T-helper 1 cell (primary cell): ENCODE measurements around the gene PRR12.

ENCODE experiments used
- DNase-seq, 5 donors: peaks; one replicate each; pipeline ENCODE4 v3.0.0-alpha.2; 2012 to 2020
- total RNA-seq, 4 donors: gene quantifications; one replicate each; lab custom pipeline; 2026; lab: John Stamatoyannopoulos, UW

Gene PRR12
- total RNA-seq = 41.1 to 58.1 (median 48.3) reads per million in 4 donors

- peak; percentile 64 to 82 (median 68) for DNase-seq
These were observed at the start of gene PRR12 for GRCh38 chr19:49590971-49591730. Gene PRR12, plus strand, starts transcription at chr19:49591182. Its CDS starts 473 bp downstream, at chr19:49591655.

- DNase-seq = no peak
These were observed 49.1 kb upstream of the PRR12 start for GRCh38 chr19:49541914-49542313.

GRCh38 chr19:49542446-49542845 is 48.5 kb upstream of the PRR12 start:
- DNase-seq = no peak

GRCh38 chr19:49543032-49543431 is 48.0 kb upstream of the PRR12 start:
- DNase-seq = no peak

- no peak for DNase-seq
These were observed 46.8 kb upstream of the PRR12 start for GRCh38 chr19:49544154-49544553.

GRCh38 chr19:49546825-49547565 is 44.0 kb upstream of the PRR12 start:
- DNase-seq = peak in 4 of 5 donors; percentile 48 to 77 (median 68)

- no peak for DNase-seq
These were observed 41.9 kb upstream of the PRR12 start for GRCh38 chr19:49549045-49549444.

GRCh38 chr19:49551531-49551930 is 39.5 kb upstream of the PRR12 start:
- DNase-seq = no peak

GRCh38 chr19:49552749-49553148 is 38.2 kb upstream of the PRR12 start:
- peak in 1 of 5 donors; percentile 80 for DNase-seq

- DNase-seq = peak in 2 of 5 donors; percentile 37 to 78
These were observed 37.3 kb upstream of the PRR12 start for GRCh38 chr19:49553451-49554271.

- DNase-seq = peak in 1 of 5 donors; percentile 84
These were observed 36.2 kb upstream of the PRR12 start for GRCh38 chr19:49554701-49555181.

- peak; percentile 63 to 89 (median 81) for DNase-seq
These were observed 35.2 kb upstream of the PRR12 start for GRCh38 chr19:49555600-49556411.

- peak in 2 of 5 donors; percentile 39 to 50 for DNase-seq
These were observed 34.3 kb upstream of the PRR12 start for GRCh38 chr19:49556412-49557398.

- no peak for DNase-seq
These were observed 33.2 kb upstream of the PRR12 start for GRCh38 chr19:49557641-49558325.

GRCh38 chr19:49558591-49558990 is 32.4 kb upstream of the PRR12 start:
- DNase-seq = peak in 1 of 5 donors; percentile 50

GRCh38 chr19:49559443-49559842 is 31.5 kb upstream of the PRR12 start:
- DNase-seq = no peak

GRCh38 chr19:49559928-49560327 is 31.1 kb upstream of the PRR12 start:
- DNase-seq = peak in 1 of 5 donors; percentile 40

- DNase-seq = peak in 1 of 5 donors; percentile 39
These were observed 30.6 kb upstream of the PRR12 start for GRCh38 chr19:49560358-49560900.

- peak in 1 of 5 donors; percentile 47 for DNase-seq
These were observed 26.4 kb upstream of the PRR12 start for GRCh38 chr19:49564616-49565045.
